ENCODE measurements around the gene EVPL.
A peak's percentile ranks its signal among the peaks of the same experiment; 100 is the strongest.
"Not testable (repeated sequence)": the region's sequence is repeated elsewhere in the genome, so short reads cannot be mapped to it uniquely, and the experiment has no call there.

The EVPL gene

DNA sequence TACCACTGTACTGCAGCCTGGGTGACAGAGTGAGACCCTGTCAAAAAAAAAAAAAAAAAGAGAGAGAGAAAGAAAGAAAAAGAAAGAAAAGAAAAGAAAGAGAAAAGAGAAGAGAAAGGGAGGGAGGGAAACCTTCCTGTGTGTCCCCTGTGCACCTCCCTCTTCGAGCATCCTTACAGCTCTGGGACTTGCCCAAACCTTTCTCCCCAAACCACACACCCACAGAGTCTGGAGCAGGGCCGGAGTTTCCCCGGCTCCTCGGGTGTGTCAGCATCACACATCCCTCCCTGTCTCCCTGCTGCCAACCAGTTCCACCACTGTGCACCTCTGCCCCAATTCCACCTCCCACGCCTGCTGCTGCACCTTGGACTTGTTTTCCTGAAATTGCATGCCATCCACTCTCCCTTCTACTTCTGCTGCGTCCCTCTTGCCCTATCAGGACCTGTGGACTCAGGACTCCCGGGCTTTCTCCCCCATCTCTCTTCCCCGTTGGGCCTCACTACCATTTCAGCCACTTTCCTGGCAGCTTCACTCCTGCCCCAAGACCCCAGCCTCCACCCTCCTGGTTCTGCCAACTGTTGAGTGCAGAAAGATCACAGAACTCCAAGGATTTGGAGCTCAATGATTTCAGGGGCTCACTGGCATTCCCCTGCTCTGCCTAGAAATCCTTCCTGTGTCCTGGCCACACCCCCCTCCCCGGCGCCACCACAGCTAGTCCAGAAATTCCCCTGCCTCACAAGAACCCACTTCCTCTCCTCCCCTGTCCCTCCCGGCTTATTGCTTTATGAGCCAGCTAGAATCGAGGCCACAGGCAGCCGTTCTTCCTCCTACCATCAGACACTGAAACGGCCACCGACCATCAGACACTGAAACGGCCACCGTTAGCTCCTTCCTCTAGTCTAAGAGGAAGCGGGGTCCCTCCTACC lies 30.2 kb downstream of the EVPL start:
- peak; percentile 76 for DNase-seq (ENCODE audit: low read depth, low spot score)

DNA sequence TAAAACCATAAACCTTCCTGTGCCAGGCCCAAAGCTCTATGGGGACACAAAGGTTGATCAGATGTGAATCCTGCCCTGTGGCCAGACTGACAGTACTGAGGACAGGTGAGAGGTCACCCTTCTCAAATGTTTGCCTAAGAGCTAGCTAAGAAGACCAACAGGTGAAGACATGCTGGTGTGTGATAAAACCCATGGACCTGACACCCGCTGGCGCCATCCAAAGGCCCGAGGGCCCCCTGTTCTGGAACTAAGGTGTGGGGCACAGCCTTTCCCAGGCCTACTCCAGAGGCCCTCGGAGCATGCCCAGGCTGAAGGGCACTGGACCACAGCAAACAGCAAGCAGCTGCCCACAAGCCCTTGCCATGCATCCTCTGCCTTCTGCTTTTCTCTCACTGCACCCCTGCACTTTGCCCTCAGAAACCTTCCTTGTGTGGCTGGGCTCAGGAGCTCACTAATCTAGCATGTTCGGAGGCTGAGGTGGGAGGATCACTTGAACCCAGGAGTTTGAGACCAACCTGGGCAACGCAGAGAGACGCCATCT lies 31.7 kb downstream of the EVPL start:
- DNase-seq (ENCODE audit: low read depth, low spot score) = no peak

DNA sequence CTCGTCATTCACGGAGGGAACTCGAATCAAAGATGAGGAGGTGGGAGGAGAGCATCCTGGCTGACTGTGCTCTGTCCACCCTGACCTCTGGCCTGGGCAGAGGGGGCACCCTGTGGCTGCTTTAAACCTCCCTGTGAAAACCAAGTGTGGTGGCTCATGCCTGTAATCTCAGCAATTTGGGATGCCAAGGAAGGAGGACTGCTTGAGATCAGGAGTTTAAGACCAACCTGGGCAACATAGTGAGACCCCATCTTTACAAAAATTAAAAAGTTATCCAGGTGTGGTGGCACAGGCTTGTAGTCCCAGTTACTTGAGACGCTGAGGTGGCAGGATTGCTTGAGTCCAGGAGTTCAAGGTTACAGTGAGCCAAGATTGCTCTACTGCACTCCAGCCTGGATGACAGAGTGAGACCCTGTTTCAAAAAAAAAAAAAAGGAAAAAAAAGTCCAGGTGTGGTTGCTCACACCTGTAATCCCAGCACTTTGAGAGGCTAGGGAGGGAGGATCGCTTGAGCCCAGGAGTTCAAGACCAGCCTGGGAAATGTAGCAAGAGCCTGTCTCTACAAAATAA lies 32.2 kb downstream of the EVPL start:
- DNase-seq (ENCODE audit: low read depth, low spot score) = no peak

DNA sequence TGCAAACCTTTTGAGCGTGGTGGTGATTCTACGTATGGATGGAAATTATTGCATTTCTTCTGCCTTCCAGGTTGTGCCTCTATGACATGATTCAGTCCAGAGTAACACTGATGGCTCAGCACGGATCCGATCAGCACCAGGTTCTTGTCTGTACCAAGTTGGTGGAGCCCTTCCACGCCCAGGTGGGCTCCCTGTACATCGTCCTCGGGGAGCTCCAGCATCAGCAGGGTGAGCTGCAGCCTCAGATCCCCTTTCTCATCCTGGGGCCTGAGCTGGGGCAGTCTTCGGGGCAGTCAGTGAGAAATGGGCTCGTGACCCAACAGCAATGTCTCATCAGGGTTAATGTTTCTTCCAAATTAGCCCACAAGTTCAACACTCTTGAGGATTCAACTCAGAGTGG lies 35.7 kb downstream of the EVPL start:
- DNase-seq (ENCODE audit: low read depth, low spot score) = no peak

DNA sequence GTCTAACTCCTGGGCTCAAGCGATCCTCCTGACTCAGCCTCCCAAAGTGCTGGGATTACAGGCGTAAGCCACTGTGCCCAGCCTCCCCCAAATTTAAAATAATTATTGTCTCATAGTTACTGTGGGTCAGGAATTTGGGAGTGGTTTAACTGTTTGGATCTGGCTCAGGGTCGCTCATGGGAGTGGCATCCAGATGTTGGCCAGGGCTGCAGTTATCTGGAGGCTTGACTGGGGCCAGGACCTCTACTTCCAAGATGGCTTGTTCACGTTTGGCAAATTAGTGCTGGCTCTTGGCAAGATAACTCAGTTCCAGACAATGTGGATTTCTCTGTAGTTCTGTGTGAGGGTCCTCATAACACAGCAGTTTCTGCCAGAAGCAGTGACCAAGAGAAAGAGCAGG lies 40.1 kb downstream of the EVPL start:
- no peak for DNase-seq (ENCODE audit: low read depth, low spot score)

DNA sequence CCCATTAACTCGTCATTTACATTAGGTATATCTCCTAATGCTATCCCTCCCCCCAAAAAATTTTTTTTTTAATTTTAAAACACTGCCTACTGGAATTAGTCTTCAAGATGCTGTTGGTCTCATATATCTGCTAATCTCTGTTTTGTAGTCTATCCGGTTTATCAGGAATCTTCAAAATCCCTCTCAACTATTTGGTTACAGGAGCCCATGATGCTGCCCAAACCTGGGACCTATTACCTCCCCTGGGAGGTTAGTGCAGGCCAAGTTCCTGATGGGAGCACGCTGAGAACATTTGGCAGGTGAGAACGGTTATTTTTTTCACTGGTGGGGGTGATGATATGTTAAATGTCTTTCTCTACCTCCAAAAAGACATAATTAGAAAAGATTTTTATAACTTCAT lies 41.1 kb downstream of the EVPL start:
- DNase-seq (ENCODE audit: low read depth, low spot score) = no peak

DNA sequence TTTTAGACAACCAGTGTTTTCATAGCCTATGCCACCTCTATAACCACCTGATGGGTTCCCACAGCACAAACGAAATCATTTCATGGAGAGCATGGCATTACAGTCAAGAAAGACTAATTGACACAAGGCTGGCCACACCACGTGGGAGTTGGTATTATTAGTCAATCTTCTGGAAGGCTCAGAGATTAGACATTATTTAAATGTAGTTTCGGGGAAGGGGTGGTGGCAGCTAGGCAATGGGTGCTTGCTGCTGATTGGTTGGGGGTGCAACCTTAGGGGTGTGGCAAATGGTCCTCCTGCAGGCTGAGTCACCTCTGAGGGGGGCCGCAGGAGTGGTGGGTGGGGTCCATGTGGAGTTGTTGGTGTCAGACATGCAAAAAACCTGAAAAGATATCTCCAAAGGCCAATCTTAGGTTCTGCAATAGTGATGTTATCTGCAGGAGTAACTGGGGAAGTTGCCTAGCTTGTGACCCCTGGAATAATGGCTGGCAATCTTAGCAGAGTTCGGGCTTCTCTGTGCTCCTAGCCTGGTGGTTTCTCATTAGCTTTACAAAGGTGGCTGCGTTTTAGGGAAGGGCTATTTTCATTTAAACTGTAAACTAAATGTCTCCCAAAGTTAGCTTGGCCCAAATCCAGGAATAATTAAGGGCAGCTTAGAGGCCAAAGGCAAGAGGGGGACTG lies 43.5 kb downstream of the EVPL start:
- peak; percentile 71 for DNase-seq (ENCODE audit: low read depth, low spot score)

DNA sequence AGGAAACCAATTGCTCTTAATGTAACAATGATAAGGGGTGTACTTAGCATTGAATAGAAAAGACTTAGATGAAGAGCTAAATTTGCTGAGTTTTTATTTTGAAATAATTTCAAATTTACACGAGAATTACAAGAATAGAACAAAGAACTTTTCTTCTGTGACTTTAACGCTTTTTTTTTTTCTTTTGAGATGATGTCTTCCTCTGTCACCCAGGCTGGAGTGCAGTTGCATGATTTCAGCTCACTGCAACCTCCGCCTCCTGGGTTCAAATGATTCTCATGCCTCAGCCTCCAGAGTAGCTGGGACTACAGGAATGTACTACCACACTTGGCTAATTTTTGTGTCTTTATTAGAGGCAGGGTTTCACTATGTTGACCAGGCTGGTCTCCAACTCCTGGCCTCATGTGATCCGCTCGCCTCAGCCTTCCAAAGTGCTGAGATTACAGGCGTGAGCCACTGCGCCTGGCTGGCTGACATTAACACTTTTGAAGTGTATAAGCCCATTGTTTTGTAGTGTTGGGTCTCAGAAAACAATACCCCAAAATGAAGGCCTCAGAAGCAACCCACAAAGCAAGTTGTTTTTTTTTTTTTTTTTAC lies 46.0 kb downstream of the EVPL start:
- no peak for DNase-seq (ENCODE audit: low read depth, low spot score)

DNA sequence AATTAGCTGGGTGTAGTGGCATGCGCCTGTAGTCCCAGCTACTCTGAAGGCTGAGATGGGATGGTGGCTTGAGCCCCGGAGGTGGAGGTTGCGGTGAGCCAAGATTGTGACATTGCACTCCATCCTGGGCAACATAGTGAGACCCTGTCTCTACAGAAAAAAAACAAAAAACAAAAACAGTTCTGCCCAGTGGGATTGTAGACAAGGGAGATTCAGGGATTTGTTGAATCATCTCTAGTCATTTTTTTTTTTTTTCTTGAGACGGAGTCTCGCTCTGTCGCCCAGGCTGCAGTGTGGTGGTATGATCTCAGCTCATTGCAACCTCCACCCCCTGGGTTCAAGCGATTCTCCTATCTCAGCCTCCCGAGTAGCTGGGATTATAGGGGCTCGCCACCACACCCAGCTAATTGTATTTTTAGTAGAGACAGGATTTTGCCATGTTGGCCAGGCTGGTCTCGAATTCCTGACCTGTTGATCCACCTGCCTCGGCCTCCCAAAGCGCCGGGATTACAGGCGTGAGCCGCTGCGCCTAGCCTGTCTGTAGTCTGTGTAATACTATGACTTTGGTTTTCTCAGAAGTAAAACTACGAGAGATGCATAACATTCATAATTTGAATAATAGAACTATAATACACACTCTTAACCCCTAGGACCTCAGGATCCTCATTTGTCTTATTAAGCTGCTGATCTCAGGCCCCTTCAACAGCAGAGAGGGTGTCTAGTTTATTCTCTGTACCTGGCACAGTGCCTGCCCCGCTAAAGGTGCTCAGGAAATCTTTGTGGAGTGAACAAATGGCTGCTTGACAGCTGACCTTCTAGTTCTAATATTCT lies 46.7 kb downstream of the EVPL start:
- no peak for DNase-seq (ENCODE audit: low read depth, low spot score)

DNA sequence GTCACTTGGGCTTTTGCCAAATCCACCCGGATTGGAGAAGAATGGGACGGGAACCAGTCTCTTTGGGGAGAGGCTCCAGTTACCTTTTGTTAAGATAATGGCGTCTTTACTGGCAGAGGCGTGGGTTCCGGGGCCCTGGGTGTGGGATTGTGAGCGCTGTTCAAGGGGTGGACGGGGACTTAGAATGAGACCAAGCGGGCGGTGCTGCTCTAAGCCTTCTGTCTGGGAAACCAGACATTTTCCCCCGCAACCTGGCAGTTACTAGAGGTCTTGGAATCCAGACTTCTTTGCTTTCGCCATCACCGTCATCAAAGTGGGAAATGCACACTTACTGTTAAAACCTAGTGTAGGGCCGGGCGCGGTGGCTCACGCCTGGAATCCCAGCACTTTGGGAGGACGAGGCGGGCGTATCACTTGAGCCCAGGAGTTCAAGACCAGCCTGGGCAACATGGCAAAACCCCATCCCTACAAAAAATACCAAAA lies 47.4 kb downstream of the EVPL start:
- DNase-seq (ENCODE audit: low read depth, low spot score) = no peak

DNA sequence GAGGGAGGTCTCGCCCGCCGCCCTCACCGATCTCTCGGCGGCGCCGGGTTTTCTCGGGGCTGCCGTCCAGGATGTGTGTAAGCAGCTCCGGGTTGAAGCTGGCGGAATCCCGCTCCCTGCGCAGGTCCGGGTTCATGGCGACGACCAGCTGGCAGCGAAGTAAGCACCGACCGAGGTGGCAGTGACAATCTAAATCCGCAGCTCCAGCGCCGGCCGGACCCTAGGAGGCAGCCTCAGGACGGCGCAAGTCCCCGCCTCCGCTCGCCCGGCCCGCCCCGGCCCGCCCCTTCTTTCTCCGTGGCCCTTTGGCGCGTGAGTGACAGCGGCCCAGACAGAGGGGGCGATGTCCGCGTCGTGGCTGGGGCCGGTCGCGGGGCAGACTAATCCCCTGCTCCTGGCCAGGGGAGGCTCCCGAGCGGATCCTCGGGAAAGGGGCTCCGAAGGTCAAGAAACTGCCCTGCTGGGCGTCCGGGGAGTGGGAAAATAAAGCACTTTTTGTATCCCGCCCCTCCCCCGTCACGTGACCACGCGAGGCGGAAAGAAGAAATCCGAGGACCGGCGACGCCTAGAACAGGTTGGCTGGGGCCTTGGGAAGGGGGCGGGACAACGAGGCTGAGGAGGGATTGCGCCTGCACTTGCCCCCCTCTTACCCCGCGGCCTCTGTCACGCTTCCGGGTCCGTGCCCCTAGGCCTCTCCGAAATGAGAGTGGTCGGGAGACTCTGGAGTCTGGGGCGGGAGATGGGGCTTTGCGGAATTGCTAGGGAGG lies 48.0 kb downstream of the EVPL start, which contains the start of the genes ACOX1 and TEN1:
ACOX1 (minus strand) TSS at position 229 of the 767 bp plus-strand sequence; CDS start at position 136, 93 bp downstream.
TEN1 (plus strand) TSS at position 303 of the 767 bp plus-strand sequence. CDS start 6,953 bp downstream, outside the sequence.
- DNase-seq (ENCODE audit: low read depth, low spot score) = peak; percentile 98

DNA sequence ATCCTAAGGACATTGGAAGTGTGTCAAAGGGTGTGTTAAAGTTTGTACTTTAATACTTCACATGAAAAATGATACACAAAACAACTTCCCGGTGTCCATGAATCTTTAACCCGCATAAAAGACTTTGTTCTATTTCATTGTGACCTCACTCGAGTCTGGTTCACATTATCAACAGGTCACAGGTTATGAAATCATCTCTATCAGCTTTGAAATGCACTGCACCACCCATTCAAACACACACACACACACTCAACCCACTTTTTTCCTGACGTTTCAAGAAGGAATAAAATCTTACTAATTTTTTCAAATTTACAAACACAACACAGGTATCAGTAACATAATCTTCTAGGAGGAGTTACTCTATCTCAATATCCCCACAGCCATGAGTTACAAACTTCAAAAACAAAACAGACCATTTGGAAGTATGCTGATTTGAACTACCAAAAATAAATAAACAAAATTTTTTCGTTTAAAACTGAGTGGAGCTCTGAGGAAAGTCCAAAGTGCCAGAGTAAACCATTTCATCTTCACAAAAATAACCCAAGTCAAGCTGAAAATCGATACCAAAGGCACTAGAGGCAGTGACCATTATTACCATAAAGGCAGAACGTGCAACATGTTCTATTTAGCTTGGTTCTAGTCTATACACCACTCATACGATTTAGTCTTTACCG lies 50.8 kb downstream of the EVPL start:
- DNase-seq (ENCODE audit: low read depth, low spot score) = no peak

DNA sequence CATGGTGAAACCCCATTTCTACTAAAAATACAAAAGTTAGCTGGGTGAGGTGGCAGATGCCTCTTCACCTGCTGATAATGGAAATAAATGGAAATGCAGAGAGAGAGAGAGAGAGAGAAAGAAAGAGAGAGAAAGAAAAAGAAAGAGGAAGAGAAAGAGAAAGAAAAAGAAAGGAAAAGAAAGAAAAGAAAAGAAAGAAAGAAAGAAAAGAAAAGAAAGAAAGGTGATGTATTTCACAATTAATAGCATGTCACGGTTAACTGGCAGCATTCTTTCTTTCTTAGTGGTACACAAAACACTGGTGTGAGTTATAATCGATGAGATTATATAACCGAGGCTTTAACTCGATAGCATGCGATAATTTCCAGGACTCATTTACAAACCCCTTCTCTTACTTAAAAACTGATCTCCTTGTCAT lies 51.3 kb downstream of the EVPL start:
- no peak for DNase-seq (ENCODE audit: low read depth, low spot score)

DNA sequence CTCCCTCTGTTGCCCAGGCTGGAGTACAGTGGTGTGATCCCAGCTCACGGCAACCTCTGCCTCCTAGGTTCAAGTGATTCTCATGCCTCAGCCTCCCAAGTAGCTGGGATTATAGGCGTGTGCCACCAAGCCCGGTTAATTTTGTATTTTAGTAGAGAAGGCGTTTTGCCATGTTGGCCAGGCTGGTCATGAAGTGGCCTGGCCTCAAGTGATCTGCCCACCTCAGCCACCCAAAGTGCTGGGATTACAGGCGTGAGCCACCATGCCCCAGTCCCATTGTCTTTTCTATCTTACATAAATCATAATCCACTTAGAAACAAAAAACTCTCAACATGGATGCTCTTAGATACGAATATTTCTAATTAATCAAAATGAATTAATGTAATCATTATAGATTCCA lies 51.9 kb downstream of the EVPL start:
- not testable (repeated sequence) for DNase-seq (ENCODE audit: low read depth, low spot score)

DNA sequence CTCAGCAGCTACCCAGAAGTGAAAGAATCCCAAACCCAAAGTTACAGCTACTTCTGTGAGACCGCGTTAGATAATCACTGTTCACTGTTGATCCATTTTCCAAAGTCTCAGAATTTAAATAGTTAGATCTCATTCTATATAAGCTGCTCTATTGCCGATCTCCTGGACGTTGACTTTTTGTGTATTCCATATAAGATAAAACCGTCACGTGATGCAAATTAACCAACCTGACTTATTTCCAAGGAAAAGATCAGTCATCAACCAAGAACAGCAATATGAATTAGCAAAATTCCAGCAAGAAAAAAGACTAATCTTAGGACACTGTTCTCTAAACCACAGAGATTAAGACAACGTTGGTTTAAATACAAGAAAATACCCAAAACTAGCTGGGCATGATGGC lies 56.5 kb downstream of the EVPL start:
- no peak for DNase-seq (ENCODE audit: low read depth, low spot score)

DNA sequence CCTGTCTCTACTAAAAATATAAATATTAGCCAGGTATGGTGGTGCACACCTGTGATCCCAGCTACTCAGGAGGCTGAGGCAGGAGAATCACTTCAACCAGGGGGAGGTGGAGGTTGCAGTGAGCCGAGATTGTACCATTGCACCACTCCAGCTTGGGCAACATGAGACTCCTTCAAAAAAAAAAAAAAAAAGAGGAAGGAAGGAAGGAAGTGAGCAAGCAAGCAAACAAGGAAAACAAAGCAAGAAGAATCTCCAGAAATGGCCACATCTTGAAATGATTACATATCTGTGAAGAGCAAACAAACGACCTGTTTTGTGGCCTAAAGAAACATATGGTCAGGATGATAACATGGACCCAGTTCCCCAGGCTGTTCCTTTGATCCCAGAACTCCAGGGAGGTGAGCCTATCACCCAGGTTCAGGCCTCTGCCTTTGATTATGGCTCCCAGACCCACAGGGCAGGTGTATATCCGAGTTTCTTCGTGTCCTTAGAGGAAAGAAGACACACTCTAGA lies 57.0 kb downstream of the EVPL start:
- DNase-seq (ENCODE audit: low read depth, low spot score) = no peak

DNA sequence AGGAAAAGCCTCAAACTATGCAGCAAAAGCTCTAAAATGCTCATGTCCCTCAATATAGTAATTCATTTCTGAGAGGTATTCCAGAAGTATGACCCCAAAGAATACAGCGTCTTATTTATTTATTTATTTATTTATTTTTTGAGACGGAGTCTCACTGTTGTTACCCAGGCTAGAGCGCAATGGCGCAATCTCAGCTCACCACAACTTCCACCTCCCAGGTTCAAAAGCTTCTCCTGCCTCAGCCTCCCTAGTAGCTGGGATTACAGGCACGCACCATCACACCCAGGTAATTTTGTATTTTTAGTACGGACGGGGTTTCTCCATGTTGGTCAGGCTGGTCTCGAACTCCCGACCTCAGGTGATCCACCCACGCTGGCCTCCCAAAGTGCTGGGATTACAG lies 58.1 kb downstream of the EVPL start:
- DNase-seq (ENCODE audit: low read depth, low spot score) = not testable (repeated sequence)

DNA sequence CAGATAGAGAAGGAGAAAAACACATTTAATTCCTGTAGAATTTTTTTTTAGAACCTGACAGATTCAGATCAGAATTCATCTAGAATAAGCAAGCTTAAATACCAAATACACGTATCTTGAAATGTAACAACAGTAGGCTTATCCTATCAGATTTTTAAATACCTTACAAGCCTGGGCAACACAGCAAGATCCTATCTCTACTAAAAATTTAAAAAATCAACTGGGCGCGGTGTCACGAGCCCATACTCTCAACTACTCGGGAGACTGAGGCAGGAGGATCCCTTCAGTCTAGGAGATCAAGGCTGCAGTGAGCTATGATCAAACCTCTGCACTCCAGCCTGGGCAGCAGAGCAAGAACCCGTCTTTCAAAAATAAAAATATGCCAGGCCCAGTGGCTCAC lies 61.6 kb downstream of the EVPL start:
- DNase-seq (ENCODE audit: low read depth, low spot score) = no peak
